ENCODE measurements around the gene TAS1R3. TPM values are rescaled to one million over a fixed set of nuclear protein-coding genes. Genes with fewer than 3 reads are reported as not detected.

Gene TAS1R3
- total and polyA plus RNA-seq, 2 of the 4 experiments (the other 2 are of a cell fraction), result under 0.01 to 0.05 TPM

GRCh38 chr1:1341549-1342021, 10.5 kb downstream of the TAS1R3 start:
- Histone ChIP-seq H2BK5ac (ENCODE audit: low read depth, low read length, poor library complexity, severe bottlenecking) (no peak overlapping the region), H2AK5ac (ENCODE audit: low read depth, low read length) (no peak overlapping the region), H3K56ac (ENCODE audit: extremely low read depth, insufficient read depth, low read length) (no peak overlapping the region), H4K5ac (ENCODE audit: low read depth, low read length) (no peak overlapping the region), H2BK20ac (ENCODE audit: low read depth, low read length) (no peak overlapping the region), H3K18ac (ENCODE audit: low read depth, low read length) (no peak overlapping the region), H3K79me1 (ENCODE audit: low read depth in 1 of 2, low read length in 2 of 2) (peaks cover 12 to 54% of the 10 kb centered on the region in 2 experiments), H3K4ac (ENCODE audit: low read depth, low read length) (no peak overlapping the region), H4K8ac (ENCODE audit: low read depth in 2 of 2, low read length in 2 of 2) (no peak overlapping the region), H2AFZ (replicated peaks; ENCODE audit: low read length, poor library complexity) (no peak overlapping the region), H2BK15ac (ENCODE audit: low read depth, low read length) (no peak overlapping the region), H2BK120ac (ENCODE audit: low read depth, low read length) (no peak overlapping the region), H3K9me1 (ENCODE audit: insufficient read depth, low read length) (peaks cover 13% of the 10 kb centered on the region), H3K4me1 (ENCODE audit: control insufficient read depth, insufficient read depth, low read length) (peaks cover 18% of the 10 kb centered on the region), H3K27ac (ENCODE audit: insufficient read depth, low read length) (no peak overlapping the region), H3K4me3 (ENCODE audit: insufficient read depth, low read depth, low read length) (no peak overlapping the region), H3K9me3 (ENCODE audit: control insufficient read depth, insufficient read depth, low read length) (no peaks in the 10 kb centered on the region), H3K9ac (ENCODE audit: low read depth, low read length) (no peak overlapping the region), H3K23ac (ENCODE audit: low read depth, low read length) (no peak overlapping the region), H3K36me3 (ENCODE audit: control insufficient read depth, insufficient read depth, low read length) (peaks cover 41% of the 10 kb centered on the region), H3K4me2 (ENCODE audit: low read depth, low read length) (no peak overlapping the region), H4K20me1 (ENCODE audit: insufficient read depth, low read length) (peaks cover 49% of the 10 kb centered on the region), H2AK9ac (replicated peaks; ENCODE audit: low read depth, low read length, poor library complexity) (no peak overlapping the region), H3K14ac (replicated peaks; ENCODE audit: low read depth, low read length) (no peak overlapping the region), H3K27me3 (ENCODE audit: control insufficient read depth, insufficient read depth, low read length) (no peaks in the 10 kb centered on the region), H4K91ac (ENCODE audit: insufficient read depth, low read depth, low read length) (no peak overlapping the region)
- BruUV-seq (replicated peaks), result no TSS peak
- DNase-seq (no peak), ATAC-seq (ENCODE audit: low read depth) (no peak)
- ChIA-PET CTCF (no interaction called here), POLR2A (ENCODE audit: unreplicated experiment) (no interaction called here)
- TF ChIP-seq CEBPB (IDR thresholded peaks at IDR 0.05; ENCODE audit: low read depth, low read length) (no peak), MAFK (IDR thresholded peaks at IDR 0.05; ENCODE audit: low read depth, low read length) (no peak), FOS (IDR thresholded peaks at IDR 0.05; ENCODE audit: low read depth, low read length) (no peak), ELK1 (IDR thresholded peaks at IDR 0.05; ENCODE audit: borderline replicate concordance, low read depth, low read length) (no peak)
- 97% methylated on average over 11 of the region's 17 CpGs; no CpG with 5 or more reads in 1 of the 2 experiments for WGBS, 2 experiments (ENCODE audit: extremely low coverage in 2 of 2, insufficient read length in 1 of 2)
- dilution Hi-C loops (cut with HindIII; ENCODE audit: low sequenced_read_pairs, unreplicated experiment), result no loop called here
- intact Hi-C loops (cut with micrococcal nuclease), result no loop called here
- in situ Hi-C loops (cut with MboI; ENCODE audit: low sequenced_read_pairs), result no loop called here
